Breast epithelium (tissue), 4 donors: ENCODE results near the gene CDC14A. TPM values are rescaled to one million over a fixed set of nuclear protein-coding genes. Genes with fewer than 3 reads are reported as not detected.

Source experiments
- DNase-seq, 2 donors: peaks; one replicate each; pipeline ENCODE4 v3.0.0-alpha.2; 2019; ENCODE audit warnings: low spot score in 2 of 2
- H3K27ac ChIP-seq, 2 donors: fragments of 200-600 bp; sonication (generic) in 1 of 2; one replicate each; pipeline ENCODE4 v1.5.1; 2016 to 2019; ENCODE audit warnings: mild to moderate bottlenecking in 1 of 2
- H3K27me3 ChIP-seq, 2 donors: fragments of 200-600 bp; sonication (generic) in 1 of 2; one replicate each; pipeline versions ENCODE4 v1.5.1 to v1.6.0; 2017 to 2019; ENCODE audit warnings: control low read depth in 1 of 2, mild to moderate bottlenecking in 1 of 2
- H3K36me3 ChIP-seq: fragments of 200-600 bp; one replicate; pipeline ENCODE4 v1.5.1; 2019
- H3K4me1 ChIP-seq, 2 donors: fragments of 200-600 bp; sonication (generic); one replicate each; pipeline ENCODE4 v1.5.1; 2016 to 2019; ENCODE audit warnings: control low read depth in 1 of 2
- H3K4me3 ChIP-seq, 3 donors: fragments of 200-600 bp; sonication (generic); 1 replicate in 2 of 3; 2 replicates in 1 of 3; pipeline ENCODE4 v1.5.1; 2016 to 2019; ENCODE audit warnings: mild to moderate bottlenecking in 3 of 3, moderate library complexity in 2 of 3
- H3K9me3 ChIP-seq, 2 donors: fragments of 200-600 bp; sonication (generic) in 1 of 2; one replicate each; pipeline ENCODE4 v1.5.1; 2016 to 2019; ENCODE audit warnings: control low read depth in 1 of 2
- CTCF ChIP-seq, 3 donors: fragments of 450-650 bp; IDR thresholded peaks; one replicate each; pipeline ENCODE4 v1.5.1; 2016 to 2017; ENCODE audit warnings: antibody characterized with exemption in 3 of 3, mild to moderate bottlenecking in 3 of 3, moderate library complexity in 3 of 3
- POLR2A ChIP-seq: fragments of 450-650 bp; IDR thresholded peaks from one replicate; pipeline ENCODE4 v1.6.1; 2016; ENCODE audit warnings: antibody characterized with exemption, mild to moderate bottlenecking, moderate library complexity
- POLR2AphosphoS5 ChIP-seq, 3 donors: sonication (generic); formaldehyde crosslinking; IDR thresholded peaks; one replicate each; pipeline ENCODE4 v1.6.1; 2017; ENCODE audit warnings: antibody characterized with exemption in 3 of 3
- intact Hi-C: fragments of 100-400 bp; cut with DNase I; formaldehyde crosslinking; loops from one replicate; pipeline ENCODE4 v1.15.1; 2023; ENCODE audit warnings: low total_unique reads
- total RNA-seq, 3 donors: library from RNA; depleted of rRNA; stranded (reverse); fragments of >200 nt; gene quantifications; one replicate each; pipeline ENCODE4 v1.1.0, GENCODE V29; 2016

CDC14A gene
- total RNA-seq, 3 donors from 2014 or later, result 16.5 to 49.3 (median 33.1) TPM

GRCh38 chr1:100378956-100379355 lies 26.6 kb downstream of the CDC14A start:
- TF ChIP-seq POLR2A (no peak), CTCF (IDR thresholded peaks at IDR 0.05) (no peak), POLR2AphosphoS5 (IDR thresholded peaks at IDR 0.05) (no peak)
- no peaks in the 10 kb centered on the region for H3K9me3 ChIP-seq
- no peak overlapping the region for H3K4me3 ChIP-seq
- H3K4me1 ChIP-seq, result no peaks in the 10 kb centered on the region
- no peaks in the 10 kb centered on the region for H3K27me3 ChIP-seq
- H3K36me3 ChIP-seq, result no peaks in the 10 kb centered on the region
- intact Hi-C loops, result no loop called here
- H3K27ac ChIP-seq, result no peak overlapping the region
- no peak for DNase-seq

- intact Hi-C loops, result no loop called here
- TF ChIP-seq POLR2A (no peak), POLR2AphosphoS5 (IDR thresholded peaks at IDR 0.05) (no peak), CTCF (IDR thresholded peaks at IDR 0.05) (no peak)
- Histone ChIP-seq H3K4me3 (no peak overlapping the region), H3K36me3 (no peaks in the 10 kb centered on the region), H3K9me3 (no peaks in the 10 kb centered on the region), H3K4me1 (no peaks in the 10 kb centered on the region), H3K27ac (no peak overlapping the region), H3K27me3 (no peaks in the 10 kb centered on the region)
- DNase-seq, result no peak
Measured at GRCh38 chr1:100380635-100381034, 28.3 kb downstream of the CDC14A start.

DNA sequence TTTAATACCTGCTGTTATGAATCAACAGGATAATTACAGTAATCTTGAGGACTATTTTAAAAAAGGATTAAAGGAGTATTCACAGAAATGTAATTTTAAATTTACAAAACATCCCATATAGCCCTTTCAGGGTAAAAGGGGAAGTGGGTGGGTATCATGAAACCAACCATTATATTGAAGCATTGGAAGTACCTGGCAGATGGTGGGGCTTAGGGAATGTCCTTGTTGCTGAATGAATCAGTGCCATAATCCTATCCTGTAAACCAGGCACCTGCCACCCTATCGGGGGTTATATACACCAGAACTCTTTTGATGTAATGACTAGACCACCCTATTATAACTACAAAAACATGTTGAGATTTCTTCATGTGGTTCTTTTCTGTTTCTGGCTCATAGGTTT lies 30.4 kb downstream of the CDC14A start:
- intact Hi-C loops, result no loop called here
- Histone ChIP-seq H3K27me3 (no peaks in the 10 kb centered on the region), H3K27ac (no peak overlapping the region), H3K4me3 (no peak overlapping the region), H3K9me3 (no peaks in the 10 kb centered on the region), H3K4me1 (no peaks in the 10 kb centered on the region), H3K36me3 (no peaks in the 10 kb centered on the region)
- DNase-seq, result no peak
- TF ChIP-seq POLR2A (no peak), CTCF (IDR thresholded peaks at IDR 0.05) (no peak), POLR2AphosphoS5 (IDR thresholded peaks at IDR 0.05) (no peak)

DNA sequence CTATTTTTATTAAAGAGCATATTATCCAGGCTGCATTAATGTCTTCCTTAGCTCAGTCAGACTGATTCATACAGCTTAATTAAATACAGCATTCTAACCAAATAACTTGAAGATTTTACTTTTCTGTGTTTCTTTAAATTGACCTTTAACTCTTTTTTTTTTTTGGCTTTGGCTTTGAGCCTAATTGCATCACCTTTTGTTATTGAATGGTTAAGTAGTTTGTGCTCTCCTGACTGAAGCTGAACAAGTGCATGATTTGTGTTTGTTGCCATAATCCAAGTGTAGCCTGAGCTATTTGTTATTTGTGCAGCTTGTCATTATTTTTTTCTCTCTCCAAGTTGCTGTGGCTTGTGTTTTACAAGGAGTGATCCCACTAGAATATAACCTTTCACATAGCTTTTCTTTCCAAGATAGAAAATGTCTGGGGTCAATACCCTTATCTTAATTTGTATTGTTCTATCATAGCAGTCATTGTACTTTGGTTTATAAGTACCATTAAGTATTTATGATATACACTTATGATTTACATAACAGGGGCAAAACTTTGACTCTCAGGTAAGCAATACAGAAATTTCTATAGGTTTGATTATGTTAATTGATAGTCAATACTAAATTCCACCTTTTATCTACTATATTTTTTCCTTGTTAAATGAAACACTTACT lies 31.6 kb downstream of the CDC14A start:
- Histone ChIP-seq H3K27me3 (no peaks in the 10 kb centered on the region), H3K4me1 (no peaks in the 10 kb centered on the region), H3K4me3 (no peak overlapping the region), H3K9me3 (no peaks in the 10 kb centered on the region), H3K36me3 (no peaks in the 10 kb centered on the region), H3K27ac (no peak overlapping the region)
- TF ChIP-seq POLR2AphosphoS5 (IDR thresholded peaks at IDR 0.05), result no peak
- no peak for TF ChIP-seq CTCF (IDR thresholded peaks at IDR 0.05)
- no peak for TF ChIP-seq POLR2A
- DNase-seq, result no peak
- intact Hi-C loops, result no loop called here

GRCh38 chr1:100387209-100387608 lies 34.9 kb downstream of the CDC14A start:
- Histone ChIP-seq H3K9me3 (no peaks in the 10 kb centered on the region), H3K27ac (peak overlapping the region in 1 of 2 donors; percentile 38), H3K4me3 (no peak overlapping the region), H3K4me1 (no peaks in the 10 kb centered on the region), H3K27me3 (no peaks in the 10 kb centered on the region), H3K36me3 (no peaks in the 10 kb centered on the region)
- TF ChIP-seq CTCF (IDR thresholded peaks at IDR 0.05) (no peak), POLR2A (no peak), POLR2AphosphoS5 (IDR thresholded peaks at IDR 0.05) (no peak)
- intact Hi-C loops, result no loop called here
- no peak for DNase-seq
